GM23338 (cell line): ENCODE measurements around the gene FAT1. TPM values are rescaled to one million over a fixed set of nuclear protein-coding genes. Genes with fewer than 3 reads are reported as not detected.

ENCODE experiments used
- ATAC-seq: fragments of 200-7000 bp; cut with Tn5 transposase; 3 replicates; pipeline ENCODE4 v1.9.1; 2020
- DNase-seq: peaks from one replicate; pipeline ENCODE4 v3.0.0-alpha.2; 2015; ENCODE audit warnings: low spot score
- H2AFZ ChIP-seq: fragments of 200-600 bp; sonication (generic); 2 replicates; pipeline ENCODE4 v1.8.0; 2016; ENCODE audit warnings: antibody characterized with exemption, mild to moderate bottlenecking, moderate library complexity
- H3F3A ChIP-seq: fragments of 200-600 bp; sonication (generic); replicated peaks from 2 replicates; pipeline ENCODE4 v1.8.0; 2017; ENCODE audit warnings: antibody characterized with exemption, mixed run types, low read depth
- H3K27ac ChIP-seq: fragments of 200-600 bp; sonication (generic); 2 replicates; pipeline ENCODE4 v1.6.1; 2016; ENCODE audit warnings: low read depth
- H3K27me3 ChIP-seq: fragments of 200-600 bp; sonication (generic); 2 replicates; pipeline ENCODE4 v1.8.0; 2016; ENCODE audit warnings: mild to moderate bottlenecking, mixed run types, moderate library complexity; ENCODE audit not compliant: insufficient read depth
- H3K36me3 ChIP-seq: fragments of 200-600 bp; sonication (generic); 2 replicates; pipeline ENCODE4 v1.8.0; 2016; ENCODE audit warnings: mild to moderate bottlenecking; ENCODE audit not compliant: insufficient read depth
- H3K4me1 ChIP-seq: fragments of 200-600 bp; sonication (generic); 2 replicates; pipeline ENCODE4 v1.8.0; 2016; ENCODE audit warnings: mild to moderate bottlenecking, moderate library complexity; ENCODE audit not compliant: insufficient read depth
- H3K4me2 ChIP-seq: fragments of 200-600 bp; sonication (generic); 2 replicates; pipeline ENCODE4 v1.7.1; 2017; ENCODE audit warnings: mixed run types
- H3K4me3 ChIP-seq: fragments of 200-600 bp; sonication (generic); 2 replicates; pipeline ENCODE4 v1.6.1; 2016; ENCODE audit warnings: mixed run types
- H3K79me2 ChIP-seq: fragments of 200-600 bp; sonication (generic); replicated peaks from 2 replicates; pipeline ENCODE4 v1.8.0; 2017; ENCODE audit warnings: mild to moderate bottlenecking; ENCODE audit not compliant: insufficient read depth
- H3K9me2 ChIP-seq: fragments of 200-600 bp; sonication (generic); 2 replicates; pipeline ENCODE4 v1.8.0; 2017; ENCODE audit not compliant: insufficient read depth
- H4K20me1 ChIP-seq: fragments of 200-600 bp; sonication (generic); replicated peaks from 2 replicates; pipeline ENCODE4 v1.8.0; 2017; ENCODE audit warnings: mild to moderate bottlenecking; ENCODE audit not compliant: insufficient read depth
- H3K27ac Mint-ChIP-seq: 2 replicates; pipeline ENCODE4 v1.8.0; 2020; ENCODE audit warnings: inconsistent platforms, mild to moderate bottlenecking, moderate library complexity, mixed read lengths
- H3K27me3 Mint-ChIP-seq: 3 replicates; pipeline ENCODE4 v1.8.0; 2022; ENCODE audit warnings: low read depth, mild to moderate bottlenecking, moderate library complexity, mixed read lengths, inconsistent platforms; ENCODE audit not compliant: insufficient read depth, poor library complexity
- H3K36me3 Mint-ChIP-seq: 3 replicates; pipeline ENCODE4 v1.8.0; 2021; ENCODE audit warnings: low read depth, mild to moderate bottlenecking, inconsistent platforms, moderate library complexity, mixed read lengths
- H3K4me1 Mint-ChIP-seq: 3 replicates; pipeline ENCODE4 v1.8.0; 2020; ENCODE audit warnings: mild to moderate bottlenecking, inconsistent platforms, mixed read lengths
- H3K4me3 Mint-ChIP-seq: 3 replicates; pipeline ENCODE4 v1.8.0; 2021; ENCODE audit warnings: moderate library complexity, mild to moderate bottlenecking, inconsistent platforms, mixed read lengths
- H3K9me3 Mint-ChIP-seq: 3 replicates; pipeline ENCODE4 v1.8.0; 2020; ENCODE audit warnings: moderate library complexity, mild to moderate bottlenecking, inconsistent platforms, mixed read lengths
- EZH2 ChIP-seq: fragments of 200-600 bp; sonication (generic); IDR thresholded peaks from one replicate; pipeline ENCODE4 v1.8.0; 2017; ENCODE audit warnings: antibody characterized with exemption, mild to moderate bottlenecking, low read depth; ENCODE audit not compliant: unreplicated experiment
- NANOG ChIP-seq: IDR thresholded peaks from 2 replicates; pipeline ENCODE4 v1.6.1; 2016; ENCODE audit warnings: antibody characterized with exemption, borderline replicate concordance
- POLR2AphosphoS5 ChIP-seq: IDR thresholded peaks from 2 replicates; pipeline ENCODE4 v1.6.1; 2016; ENCODE audit warnings: antibody characterized with exemption, low read depth
- ZNF114 ChIP-seq: fragments of 250-450 bp; sonication (Bioruptor Pico); IDR thresholded peaks from 2 replicates; pipeline ENCODE4 v1.5.0; 2020; ENCODE audit warnings: mild to moderate bottlenecking, moderate library complexity
- polyA plus RNA-seq: library from polyadenylated mRNA; unstranded; fragments of >200 nt; fragmentation: Nextera tagmentation; extraction: Ambion mirVana; gene quantifications from 2 replicates; pipeline ENCODE4 v1.2.1, GENCODE V29; 2016
- total RNA-seq: library from RNA; depleted of rRNA; stranded (reverse); fragments of >200 nt; shearing (Covaris generic); gene quantifications from 2 replicates; pipeline ENCODE4 v1.2.3, GENCODE V29; 2014
- TF ChIP-seq, protein P1 (sequence below), 2 experiments: fragments of 200-600 bp in 1 of 2; sonication (generic) in 1 of 2; conservative IDR thresholded peaks; 2 replicates each; pipeline versions ENCODE4 v1.5.1 to v1.6.1; 2016 to 2017; ENCODE audit warnings: antibody characterized with exemption in 2 of 2, low read depth in 2 of 2, mild to moderate bottlenecking in 2 of 2, moderate library complexity in 1 of 2
- TF ChIP-seq, protein P2 (sequence below): fragments of 250-450 bp; sonication (Bioruptor Pico); IDR thresholded peaks from 2 replicates; pipeline ENCODE4 v1.5.0; 2020; ENCODE audit warnings: mild to moderate bottlenecking, moderate library complexity
- TF ChIP-seq, protein P3 (sequence below): IDR thresholded peaks from 2 replicates; pipeline ENCODE4 v1.6.1; 2016; ENCODE audit warnings: antibody characterized with exemption
- TF ChIP-seq, protein P4 (sequence below): IDR thresholded peaks from one replicate; pipeline ENCODE4 v1.6.1; 2018; ENCODE audit warnings: antibody characterized with exemption; ENCODE audit not compliant: unreplicated experiment

The FAT1 gene
- total and polyA plus RNA-seq, 2 experiments from 2014 or later, result 37.6 to 137 TPM

DNA sequence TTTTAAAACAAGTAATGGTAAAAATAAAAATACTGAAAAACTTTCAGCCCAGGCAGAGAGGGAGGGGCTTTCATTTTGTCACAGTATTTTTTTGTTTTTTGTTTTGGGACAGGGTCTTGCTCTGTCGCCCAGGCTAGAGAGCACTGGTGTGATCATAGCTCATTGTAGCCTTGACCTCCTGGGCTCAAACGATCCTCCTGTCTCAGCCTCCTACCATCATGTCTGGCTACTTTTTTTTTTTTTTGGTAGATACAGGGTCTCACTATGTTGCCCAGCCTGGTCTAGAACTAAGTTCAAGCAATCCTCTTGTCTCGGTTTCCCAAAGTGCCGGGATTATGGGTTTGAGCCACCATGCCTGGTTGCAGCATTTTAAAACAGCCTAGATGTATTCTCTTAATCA is 40.8 kb upstream of the FAT1 start:
- H3K4me2 ChIP-seq, result no peak overlapping the region
- DNase-seq, result no peak
- no peaks in the 10 kb centered on the region for H3K9me3 Mint-ChIP-seq

More for the DNA sequence above, 40.8 kb upstream of the FAT1 start:
- no peaks in the 10 kb centered on the region for H3F3A ChIP-seq
- TF ChIP-seq ZNF114 (CRISPR knock-in tag), result no peak
- TF ChIP-seq NANOG, result no peak
- TF ChIP-seq, protein P1, sequence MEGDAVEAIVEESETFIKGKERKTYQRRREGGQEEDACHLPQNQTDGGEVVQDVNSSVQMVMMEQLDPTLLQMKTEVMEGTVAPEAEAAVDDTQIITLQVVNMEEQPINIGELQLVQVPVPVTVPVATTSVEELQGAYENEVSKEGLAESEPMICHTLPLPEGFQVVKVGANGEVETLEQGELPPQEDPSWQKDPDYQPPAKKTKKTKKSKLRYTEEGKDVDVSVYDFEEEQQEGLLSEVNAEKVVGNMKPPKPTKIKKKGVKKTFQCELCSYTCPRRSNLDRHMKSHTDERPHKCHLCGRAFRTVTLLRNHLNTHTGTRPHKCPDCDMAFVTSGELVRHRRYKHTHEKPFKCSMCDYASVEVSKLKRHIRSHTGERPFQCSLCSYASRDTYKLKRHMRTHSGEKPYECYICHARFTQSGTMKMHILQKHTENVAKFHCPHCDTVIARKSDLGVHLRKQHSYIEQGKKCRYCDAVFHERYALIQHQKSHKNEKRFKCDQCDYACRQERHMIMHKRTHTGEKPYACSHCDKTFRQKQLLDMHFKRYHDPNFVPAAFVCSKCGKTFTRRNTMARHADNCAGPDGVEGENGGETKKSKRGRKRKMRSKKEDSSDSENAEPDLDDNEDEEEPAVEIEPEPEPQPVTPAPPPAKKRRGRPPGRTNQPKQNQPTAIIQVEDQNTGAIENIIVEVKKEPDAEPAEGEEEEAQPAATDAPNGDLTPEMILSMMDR (conservative IDR thresholded peaks at IDR 0.05; ENCODE audit: low read depth in 2 of 2), result no peak
- no peak for TF ChIP-seq EZH2
- TF ChIP-seq, protein P2, sequence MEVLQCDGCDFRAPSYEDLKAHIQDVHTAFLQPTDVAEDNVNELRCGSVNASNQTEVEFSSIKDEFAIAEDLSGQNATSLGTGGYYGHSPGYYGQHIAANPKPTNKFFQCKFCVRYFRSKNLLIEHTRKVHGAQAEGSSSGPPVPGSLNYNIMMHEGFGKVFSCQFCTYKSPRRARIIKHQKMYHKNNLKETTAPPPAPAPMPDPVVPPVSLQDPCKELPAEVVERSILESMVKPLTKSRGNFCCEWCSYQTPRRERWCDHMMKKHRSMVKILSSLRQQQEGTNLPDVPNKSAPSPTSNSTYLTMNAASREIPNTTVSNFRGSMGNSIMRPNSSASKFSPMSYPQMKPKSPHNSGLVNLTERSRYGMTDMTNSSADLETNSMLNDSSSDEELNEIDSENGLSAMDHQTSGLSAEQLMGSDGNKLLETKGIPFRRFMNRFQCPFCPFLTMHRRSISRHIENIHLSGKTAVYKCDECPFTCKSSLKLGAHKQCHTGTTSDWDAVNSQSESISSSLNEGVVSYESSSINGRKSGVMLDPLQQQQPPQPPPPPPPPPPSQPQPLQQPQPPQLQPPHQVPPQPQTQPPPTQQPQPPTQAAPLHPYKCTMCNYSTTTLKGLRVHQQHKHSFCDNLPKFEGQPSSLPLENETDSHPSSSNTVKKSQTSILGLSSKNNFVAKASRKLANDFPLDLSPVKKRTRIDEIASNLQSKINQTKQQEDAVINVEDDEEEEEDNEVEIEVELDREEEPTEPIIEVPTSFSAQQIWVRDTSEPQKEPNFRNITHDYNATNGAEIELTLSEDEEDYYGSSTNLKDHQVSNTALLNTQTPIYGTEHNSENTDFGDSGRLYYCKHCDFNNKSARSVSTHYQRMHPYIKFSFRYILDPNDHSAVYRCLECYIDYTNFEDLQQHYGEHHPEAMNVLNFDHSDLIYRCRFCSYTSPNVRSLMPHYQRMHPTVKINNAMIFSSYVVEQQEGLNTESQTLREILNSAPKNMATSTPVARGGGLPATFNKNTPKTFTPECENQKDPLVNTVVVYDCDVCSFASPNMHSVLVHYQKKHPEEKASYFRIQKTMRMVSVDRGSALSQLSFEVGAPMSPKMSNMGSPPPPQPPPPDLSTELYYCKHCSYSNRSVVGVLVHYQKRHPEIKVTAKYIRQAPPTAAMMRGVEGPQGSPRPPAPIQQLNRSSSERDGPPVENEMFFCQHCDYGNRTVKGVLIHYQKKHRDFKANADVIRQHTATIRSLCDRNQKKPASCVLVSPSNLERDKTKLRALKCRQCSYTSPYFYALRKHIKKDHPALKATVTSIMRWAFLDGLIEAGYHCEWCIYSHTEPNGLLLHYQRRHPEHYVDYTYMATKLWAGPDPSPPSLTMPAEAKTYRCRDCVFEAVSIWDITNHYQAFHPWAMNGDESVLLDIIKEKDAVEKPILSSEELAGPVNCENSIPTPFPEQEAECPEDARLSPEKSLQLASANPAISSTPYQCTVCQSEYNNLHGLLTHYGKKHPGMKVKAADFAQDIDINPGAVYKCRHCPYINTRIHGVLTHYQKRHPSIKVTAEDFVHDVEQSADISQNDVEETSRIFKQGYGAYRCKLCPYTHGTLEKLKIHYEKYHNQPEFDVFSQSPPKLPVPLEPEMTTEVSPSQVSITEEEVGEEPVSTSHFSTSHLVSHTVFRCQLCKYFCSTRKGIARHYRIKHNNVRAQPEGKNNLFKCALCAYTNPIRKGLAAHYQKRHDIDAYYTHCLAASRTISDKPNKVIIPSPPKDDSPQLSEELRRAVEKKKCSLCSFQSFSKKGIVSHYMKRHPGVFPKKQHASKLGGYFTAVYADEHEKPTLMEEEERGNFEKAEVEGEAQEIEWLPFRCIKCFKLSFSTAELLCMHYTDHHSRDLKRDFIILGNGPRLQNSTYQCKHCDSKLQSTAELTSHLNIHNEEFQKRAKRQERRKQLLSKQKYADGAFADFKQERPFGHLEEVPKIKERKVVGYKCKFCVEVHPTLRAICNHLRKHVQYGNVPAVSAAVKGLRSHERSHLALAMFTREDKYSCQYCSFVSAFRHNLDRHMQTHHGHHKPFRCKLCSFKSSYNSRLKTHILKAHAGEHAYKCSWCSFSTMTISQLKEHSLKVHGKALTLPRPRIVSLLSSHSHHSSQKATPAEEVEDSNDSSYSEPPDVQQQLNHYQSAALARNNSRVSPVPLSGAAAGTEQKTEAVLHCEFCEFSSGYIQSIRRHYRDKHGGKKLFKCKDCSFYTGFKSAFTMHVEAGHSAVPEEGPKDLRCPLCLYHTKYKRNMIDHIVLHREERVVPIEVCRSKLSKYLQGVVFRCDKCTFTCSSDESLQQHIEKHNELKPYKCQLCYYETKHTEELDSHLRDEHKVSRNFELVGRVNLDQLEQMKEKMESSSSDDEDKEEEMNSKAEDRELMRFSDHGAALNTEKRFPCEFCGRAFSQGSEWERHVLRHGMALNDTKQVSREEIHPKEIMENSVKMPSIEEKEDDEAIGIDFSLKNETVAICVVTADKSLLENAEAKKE (CRISPR knock-in tag), result no peak
- TF ChIP-seq, protein P3, sequence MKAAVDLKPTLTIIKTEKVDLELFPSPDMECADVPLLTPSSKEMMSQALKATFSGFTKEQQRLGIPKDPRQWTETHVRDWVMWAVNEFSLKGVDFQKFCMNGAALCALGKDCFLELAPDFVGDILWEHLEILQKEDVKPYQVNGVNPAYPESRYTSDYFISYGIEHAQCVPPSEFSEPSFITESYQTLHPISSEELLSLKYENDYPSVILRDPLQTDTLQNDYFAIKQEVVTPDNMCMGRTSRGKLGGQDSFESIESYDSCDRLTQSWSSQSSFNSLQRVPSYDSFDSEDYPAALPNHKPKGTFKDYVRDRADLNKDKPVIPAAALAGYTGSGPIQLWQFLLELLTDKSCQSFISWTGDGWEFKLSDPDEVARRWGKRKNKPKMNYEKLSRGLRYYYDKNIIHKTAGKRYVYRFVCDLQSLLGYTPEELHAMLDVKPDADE, result no peak
- TF ChIP-seq, protein P4, sequence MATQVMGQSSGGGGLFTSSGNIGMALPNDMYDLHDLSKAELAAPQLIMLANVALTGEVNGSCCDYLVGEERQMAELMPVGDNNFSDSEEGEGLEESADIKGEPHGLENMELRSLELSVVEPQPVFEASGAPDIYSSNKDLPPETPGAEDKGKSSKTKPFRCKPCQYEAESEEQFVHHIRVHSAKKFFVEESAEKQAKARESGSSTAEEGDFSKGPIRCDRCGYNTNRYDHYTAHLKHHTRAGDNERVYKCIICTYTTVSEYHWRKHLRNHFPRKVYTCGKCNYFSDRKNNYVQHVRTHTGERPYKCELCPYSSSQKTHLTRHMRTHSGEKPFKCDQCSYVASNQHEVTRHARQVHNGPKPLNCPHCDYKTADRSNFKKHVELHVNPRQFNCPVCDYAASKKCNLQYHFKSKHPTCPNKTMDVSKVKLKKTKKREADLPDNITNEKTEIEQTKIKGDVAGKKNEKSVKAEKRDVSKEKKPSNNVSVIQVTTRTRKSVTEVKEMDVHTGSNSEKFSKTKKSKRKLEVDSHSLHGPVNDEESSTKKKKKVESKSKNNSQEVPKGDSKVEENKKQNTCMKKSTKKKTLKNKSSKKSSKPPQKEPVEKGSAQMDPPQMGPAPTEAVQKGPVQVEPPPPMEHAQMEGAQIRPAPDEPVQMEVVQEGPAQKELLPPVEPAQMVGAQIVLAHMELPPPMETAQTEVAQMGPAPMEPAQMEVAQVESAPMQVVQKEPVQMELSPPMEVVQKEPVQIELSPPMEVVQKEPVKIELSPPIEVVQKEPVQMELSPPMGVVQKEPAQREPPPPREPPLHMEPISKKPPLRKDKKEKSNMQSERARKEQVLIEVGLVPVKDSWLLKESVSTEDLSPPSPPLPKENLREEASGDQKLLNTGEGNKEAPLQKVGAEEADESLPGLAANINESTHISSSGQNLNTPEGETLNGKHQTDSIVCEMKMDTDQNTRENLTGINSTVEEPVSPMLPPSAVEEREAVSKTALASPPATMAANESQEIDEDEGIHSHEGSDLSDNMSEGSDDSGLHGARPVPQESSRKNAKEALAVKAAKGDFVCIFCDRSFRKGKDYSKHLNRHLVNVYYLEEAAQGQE, result no peak
- TF ChIP-seq POLR2AphosphoS5, result no peak
- peaks cover 14% of the 10 kb centered on the region for H3K4me1 Mint-ChIP-seq
- H3K27me3 ChIP-seq, result no peaks in the 10 kb centered on the region
- no peak overlapping the region for H2AFZ ChIP-seq
- no peaks in the 10 kb centered on the region for H3K9me2 ChIP-seq
- no peak overlapping the region for H3K27ac Mint-ChIP-seq
- H3K27ac ChIP-seq, result no peak overlapping the region
- no peaks in the 10 kb centered on the region for H4K20me1 ChIP-seq
- H3K4me3 ChIP-seq, result no peak overlapping the region
- no peak for ATAC-seq
- H3K4me1 ChIP-seq, result peaks cover 12% of the 10 kb centered on the region; the same call in 1 of the 2 replicates
- H3K27me3 Mint-ChIP-seq, result peaks cover 7% of the 10 kb centered on the region
- H3K36me3 Mint-ChIP-seq, result no peaks in the 10 kb centered on the region
- H3K36me3 ChIP-seq, result no peaks in the 10 kb centered on the region
- H3K79me2 ChIP-seq, result no peaks in the 10 kb centered on the region
- no peak overlapping the region for H3K4me3 Mint-ChIP-seq
